ENCODE data around the gene DYRK3.

DNA sequence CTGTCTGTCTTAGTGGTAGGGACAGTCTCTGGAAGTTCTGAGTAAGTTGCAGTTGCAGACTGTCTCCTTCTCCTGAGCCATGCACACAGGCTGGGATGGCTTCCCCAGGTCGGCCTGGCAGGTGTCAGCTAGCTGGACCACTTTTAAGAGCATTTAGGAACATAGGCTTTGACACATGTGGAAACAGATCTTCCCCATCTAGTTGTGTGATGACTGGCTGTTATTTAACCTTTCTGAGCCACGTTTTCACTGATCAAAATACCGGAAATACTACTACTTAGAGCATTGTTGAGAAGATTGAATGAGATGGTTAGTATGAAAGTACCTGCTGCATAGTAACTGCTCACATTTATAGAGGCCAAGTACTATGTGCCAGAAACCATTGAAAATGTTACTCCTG lies 43.2 kb downstream of the DYRK3 start:
- TF ChIP-seq, protein P1, sequence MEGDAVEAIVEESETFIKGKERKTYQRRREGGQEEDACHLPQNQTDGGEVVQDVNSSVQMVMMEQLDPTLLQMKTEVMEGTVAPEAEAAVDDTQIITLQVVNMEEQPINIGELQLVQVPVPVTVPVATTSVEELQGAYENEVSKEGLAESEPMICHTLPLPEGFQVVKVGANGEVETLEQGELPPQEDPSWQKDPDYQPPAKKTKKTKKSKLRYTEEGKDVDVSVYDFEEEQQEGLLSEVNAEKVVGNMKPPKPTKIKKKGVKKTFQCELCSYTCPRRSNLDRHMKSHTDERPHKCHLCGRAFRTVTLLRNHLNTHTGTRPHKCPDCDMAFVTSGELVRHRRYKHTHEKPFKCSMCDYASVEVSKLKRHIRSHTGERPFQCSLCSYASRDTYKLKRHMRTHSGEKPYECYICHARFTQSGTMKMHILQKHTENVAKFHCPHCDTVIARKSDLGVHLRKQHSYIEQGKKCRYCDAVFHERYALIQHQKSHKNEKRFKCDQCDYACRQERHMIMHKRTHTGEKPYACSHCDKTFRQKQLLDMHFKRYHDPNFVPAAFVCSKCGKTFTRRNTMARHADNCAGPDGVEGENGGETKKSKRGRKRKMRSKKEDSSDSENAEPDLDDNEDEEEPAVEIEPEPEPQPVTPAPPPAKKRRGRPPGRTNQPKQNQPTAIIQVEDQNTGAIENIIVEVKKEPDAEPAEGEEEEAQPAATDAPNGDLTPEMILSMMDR (IDR thresholded peaks at IDR 0.05 in 4 of 5, conservative IDR thresholded peaks at IDR 0.05 in 1 of 5), result no peak
- no peak for TF ChIP-seq POLR2A (IDR thresholded peaks at IDR 0.05)
